ENCODE data around the gene VWF.

VWF gene

GRCh38 chr12:5964913-5965900 lies 159.3 kb downstream of the VWF start:
- H4K20me1 ChIP-seq (ENCODE audit: insufficient read depth, low read length) = no peaks in the 10 kb centered on the region
- H3K4me2 ChIP-seq (ENCODE audit: low read length) = no peak overlapping the region

GRCh38 chr12:5963515-5963914 lies 161.0 kb downstream of the VWF start:
- H3K27me3 ChIP-seq (ENCODE audit: low read depth, low read length) = peaks cover 7% of the 10 kb centered on the region; the same call in 1 of the 2 replicates
- H3K4me1 ChIP-seq (ENCODE audit: low read length) = no peaks in the 10 kb centered on the region
- H4K20me1 ChIP-seq (ENCODE audit: insufficient read depth, low read length) = no peaks in the 10 kb centered on the region
- no peak overlapping the region for H3K27ac ChIP-seq (ENCODE audit: low read length)
- H3K9ac ChIP-seq (ENCODE audit: low read length) = no peak overlapping the region
- H3K4me2 ChIP-seq (ENCODE audit: low read length) = no peak overlapping the region
- no peaks in the 10 kb centered on the region for H3K36me3 ChIP-seq (replicated peaks; ENCODE audit: low read depth, low read length)
- no peaks in the 10 kb centered on the region for H3K79me2 ChIP-seq (ENCODE audit: low read length)
- TF ChIP-seq CTCF (IDR thresholded peaks at IDR 0.05; ENCODE audit: low read depth, low read length) = no peak
- TF ChIP-seq EZH2phosphoT487 (IDR thresholded peaks at IDR 0.05; ENCODE audit: low read depth) = no peak
- no peak overlapping the region for H3K4me3 ChIP-seq (ENCODE audit: low read length)
- no peaks in the 10 kb centered on the region for H3K9me3 ChIP-seq (ENCODE audit: insufficient read depth, low read length)
- no peak overlapping the region for H2AFZ ChIP-seq (ENCODE audit: low read depth, low read length)

More at GRCh38 chr12:5964913-5965900, 159.3 kb downstream of the VWF start:
- Histone ChIP-seq H3K79me2 (ENCODE audit: low read length) (no peaks in the 10 kb centered on the region), H3K36me3 (replicated peaks; ENCODE audit: low read depth, low read length) (no peaks in the 10 kb centered on the region), H3K9ac (ENCODE audit: low read length) (no peak overlapping the region), H3K27me3 (ENCODE audit: low read depth, low read length) (peaks cover 7% of the 10 kb centered on the region; the same call in 1 of the 2 replicates), H2AFZ (ENCODE audit: low read depth, low read length) (no peak overlapping the region), H3K27ac (ENCODE audit: low read length) (no peak overlapping the region), H3K4me3 (ENCODE audit: low read length) (no peak overlapping the region), H3K4me1 (ENCODE audit: low read length) (no peaks in the 10 kb centered on the region), H3K9me3 (ENCODE audit: insufficient read depth, low read length) (no peaks in the 10 kb centered on the region)
- TF ChIP-seq CTCF (IDR thresholded peaks at IDR 0.05; ENCODE audit: low read depth, low read length) = no peak
- TF ChIP-seq EZH2phosphoT487 (IDR thresholded peaks at IDR 0.05; ENCODE audit: low read depth) = no peak

- Histone ChIP-seq H3K79me2 (ENCODE audit: low read length) (no peaks in the 10 kb centered on the region), H3K4me1 (ENCODE audit: low read length) (no peaks in the 10 kb centered on the region), H3K9me3 (ENCODE audit: insufficient read depth, low read length) (no peaks in the 10 kb centered on the region), H3K4me2 (ENCODE audit: low read length) (no peak overlapping the region), H3K9ac (ENCODE audit: low read length) (no peak overlapping the region), H2AFZ (ENCODE audit: low read depth, low read length) (no peak overlapping the region), H3K27me3 (ENCODE audit: low read depth, low read length) (peaks cover 7% of the 10 kb centered on the region; the same call in 1 of the 2 replicates), H3K4me3 (ENCODE audit: low read length) (no peak overlapping the region), H4K20me1 (ENCODE audit: insufficient read depth, low read length) (no peaks in the 10 kb centered on the region), H3K27ac (ENCODE audit: low read length) (no peak overlapping the region), H3K36me3 (replicated peaks; ENCODE audit: low read depth, low read length) (no peaks in the 10 kb centered on the region)
- no peak for TF ChIP-seq EZH2phosphoT487 (IDR thresholded peaks at IDR 0.05; ENCODE audit: low read depth)
- TF ChIP-seq CTCF (IDR thresholded peaks at IDR 0.05; ENCODE audit: low read depth, low read length) = no peak
These were observed 163.7 kb downstream of the VWF start for GRCh38 chr12:5960783-5961182.

- Histone ChIP-seq H4K20me1 (ENCODE audit: insufficient read depth, low read length) (no peaks in the 10 kb centered on the region), H3K4me3 (ENCODE audit: low read length) (no peak overlapping the region), H2AFZ (ENCODE audit: low read depth, low read length) (no peak overlapping the region), H3K27ac (ENCODE audit: low read length) (no peak overlapping the region), H3K36me3 (replicated peaks; ENCODE audit: low read depth, low read length) (no peaks in the 10 kb centered on the region), H3K79me2 (ENCODE audit: low read length) (no peaks in the 10 kb centered on the region), H3K9me3 (ENCODE audit: insufficient read depth, low read length) (no peaks in the 10 kb centered on the region), H3K4me2 (ENCODE audit: low read length) (no peak overlapping the region), H3K4me1 (ENCODE audit: low read length) (no peaks in the 10 kb centered on the region), H3K9ac (ENCODE audit: low read length) (no peak overlapping the region), H3K27me3 (ENCODE audit: low read depth, low read length) (peaks cover 7% of the 10 kb centered on the region; the same call in 1 of the 2 replicates)
- TF ChIP-seq EZH2phosphoT487 (IDR thresholded peaks at IDR 0.05; ENCODE audit: low read depth) = no peak
- TF ChIP-seq CTCF (IDR thresholded peaks at IDR 0.05; ENCODE audit: low read depth, low read length) = no peak
These were observed 167.5 kb downstream of the VWF start for GRCh38 chr12:5956987-5957386.
